Lung (tissue), 12 donors: Measurements from ENCODE around the gene MFSD2A. TPM values are rescaled to one million over a fixed set of nuclear protein-coding genes. Genes with fewer than 3 reads are reported as not detected.

Experiments used
- ATAC-seq: fragments of 200-7000 bp; cut with Tn5 transposase; one replicate; pipeline ENCODE4 v1.9.1; 2020; ENCODE audit warnings: moderate number of reproducible peaks; ENCODE audit not compliant: insufficient read depth, low FRiP score
- DNase-seq, 3 donors: peaks; one replicate each; pipeline ENCODE4 v3.0.0-alpha.2; 2013 to 2017
- H3K27ac ChIP-seq, 2 donors: one replicate each; pipeline ENCODE4 v1.5.1; 2013; ENCODE audit warnings: mild to moderate bottlenecking in 2 of 2, moderate library complexity in 2 of 2, control low read depth in 1 of 2, inconsistent platforms in 1 of 2, low read depth in 1 of 2, low read length in 1 of 2
- H3K27me3 ChIP-seq, 3 donors: one replicate each; pipeline ENCODE4 v1.5.1; 2013; ENCODE audit warnings: low read length in 2 of 3; ENCODE audit not compliant: control insufficient read depth in 3 of 3, insufficient read depth in 3 of 3
- H3K36me3 ChIP-seq, 4 donors: one replicate each; pipeline ENCODE4 v1.5.1; 2013; ENCODE audit warnings: low read length in 4 of 4, mild to moderate bottlenecking in 1 of 4, moderate library complexity in 1 of 4; ENCODE audit not compliant: control insufficient read depth in 4 of 4, insufficient read depth in 4 of 4
- H3K4me1 ChIP-seq, 5 donors: one replicate each; pipeline ENCODE4 v1.5.1; 2013; ENCODE audit warnings: low read length in 5 of 5, mild to moderate bottlenecking in 2 of 5, moderate library complexity in 1 of 5; ENCODE audit not compliant: control insufficient read depth in 5 of 5, insufficient read depth in 5 of 5
- H3K4me3 ChIP-seq: one replicate; pipeline ENCODE4 v1.5.1; 2013; ENCODE audit warnings: mild to moderate bottlenecking, control low read depth, moderate library complexity
- H3K9ac ChIP-seq, 2 donors: one replicate each; pipeline ENCODE4 v1.5.1; 2013; ENCODE audit warnings: low read length in 2 of 2, control low read depth in 1 of 2; ENCODE audit not compliant: insufficient read depth in 1 of 2
- H3K9me3 ChIP-seq, 4 donors: one replicate each; pipeline ENCODE4 v1.5.1; 2013; ENCODE audit warnings: low read length in 3 of 4, mild to moderate bottlenecking in 1 of 4, moderate library complexity in 1 of 4; ENCODE audit not compliant: control insufficient read depth in 4 of 4, insufficient read depth in 3 of 4
- CTCF ChIP-seq: IDR thresholded peaks from 2 replicates; pipeline ENCODE4 v1.5.1; 2012; ENCODE audit warnings: mild to moderate bottlenecking; ENCODE audit errors: control extremely low read depth, extremely low read depth
- WGBS, 2 donors: extraction: QIAGEN DNeasy Blood & Tissue Kit; methylation state at CpG; one replicate each; pipeline ENCODE4 v1.1.7; 2013; 5-methylcytosine and 5-hydroxymethylcytosine counted together
- polyA plus RNA-seq, 2 donors: library from polyadenylated mRNA; stranded (reverse); fragments of 200-250 nt; gene quantifications; one replicate each; pipeline ENCODE4 v1.2.1, GENCODE V29; 2013
- total RNA-seq, 2 donors: library from RNA; depleted of rRNA in 1 of 2; stranded (reverse); fragments of >200 nt in 1 of 2; gene quantifications; one replicate each; pipeline ENCODE4 v1.2.1, GENCODE V29; 2014 to 2021
- donor health status: control.
- donor health status: control.
- donor health status: Bipolar disorder and iron deficiency.
- donor health status: healthy.
- donor health status: DM: yes; HTN: yes; CAD: no.

MFSD2A gene
- total and polyA plus RNA-seq, 4 donors = 57.2 to 149 (median 121) TPM

DNA sequence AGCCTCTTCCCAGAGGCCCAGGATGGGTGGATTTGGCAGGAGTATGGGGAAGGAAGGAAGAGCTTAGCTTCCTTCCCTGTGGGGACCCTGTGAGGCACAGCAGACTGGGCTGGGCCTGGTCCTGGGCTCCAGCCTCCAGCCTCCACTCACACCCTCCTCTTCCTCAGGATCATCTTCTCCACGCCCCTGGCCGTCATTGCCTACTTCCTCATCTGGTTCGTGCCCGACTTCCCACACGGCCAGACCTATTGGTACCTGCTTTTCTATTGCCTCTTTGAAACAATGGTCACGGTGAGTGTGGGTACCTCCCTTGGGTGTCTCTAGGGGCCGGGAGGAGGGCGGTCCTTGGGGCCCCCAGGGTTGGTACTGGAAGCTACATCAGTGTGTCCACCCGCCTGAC is 10.1 kb downstream of the MFSD2A start:
- no peaks in the 10 kb centered on the region for H3K27me3 ChIP-seq
- DNase-seq (no peak), ATAC-seq (no peak)
- no peak overlapping the region for H3K4me3 ChIP-seq
- H3K9me3 ChIP-seq = no peaks in the 10 kb centered on the region
- H3K36me3 ChIP-seq = peaks cover 0 to 10% (median 0%) of the 10 kb centered on the region in 4 donors
- no peak for TF ChIP-seq CTCF
- H3K9ac ChIP-seq = no peak overlapping the region
- peaks cover 0 to 7% (median 0%) of the 10 kb centered on the region in 5 donors for H3K4me1 ChIP-seq
- WGBS, 2 donors = 63 to 77% methylated on average over 9 of the region's 9 CpGs
- no peak overlapping the region for H3K27ac ChIP-seq

GRCh38 chr1:39969048-39969447 is 14.1 kb downstream of the MFSD2A start:
- no peak overlapping the region for H3K9ac ChIP-seq
- DNase-seq (no peak), ATAC-seq (no peak)
- H3K27ac ChIP-seq = peak overlapping the region in 1 of 2 donors; percentile 26
- peaks cover 0 to 10% (median 0%) of the 10 kb centered on the region in 4 donors for H3K36me3 ChIP-seq
- H3K4me3 ChIP-seq = no peak overlapping the region
- H3K9me3 ChIP-seq = no peaks in the 10 kb centered on the region
- H3K27me3 ChIP-seq = no peaks in the 10 kb centered on the region
- 70 to 83% methylated on average over 9 of the region's 9 CpGs for WGBS, 2 donors
- TF ChIP-seq CTCF = no peak
- H3K4me1 ChIP-seq = peaks cover 0 to 7% (median 0%) of the 10 kb centered on the region in 5 donors

GRCh38 chr1:39969531-39970270 is 14.8 kb downstream of the MFSD2A start:
- DNase-seq (no peak), ATAC-seq (no peak)
- no peaks in the 10 kb centered on the region for H3K27me3 ChIP-seq
- no peak for TF ChIP-seq CTCF
- no peak overlapping the region for H3K4me3 ChIP-seq
- no peaks in the 10 kb centered on the region for H3K9me3 ChIP-seq
- WGBS, 2 donors = 63 to 75% methylated on average over 13 of the region's 13 CpGs
- H3K36me3 ChIP-seq = peaks cover 0 to 10% (median 0%) of the 10 kb centered on the region in 4 donors
- H3K4me1 ChIP-seq = peaks cover 0 to 7% (median 0%) of the 10 kb centered on the region in 5 donors
- H3K27ac ChIP-seq = no peak overlapping the region
- H3K9ac ChIP-seq = no peak overlapping the region
